Measurements from ENCODE around the gene SDK2. TPM values are rescaled to one million over a fixed set of nuclear protein-coding genes. Genes with fewer than 3 reads are reported as not detected.

The SDK2 gene
- total and polyA plus RNA-seq, 9 donors: 0.40 to 5.4 (median 0.96) TPM

DNA sequence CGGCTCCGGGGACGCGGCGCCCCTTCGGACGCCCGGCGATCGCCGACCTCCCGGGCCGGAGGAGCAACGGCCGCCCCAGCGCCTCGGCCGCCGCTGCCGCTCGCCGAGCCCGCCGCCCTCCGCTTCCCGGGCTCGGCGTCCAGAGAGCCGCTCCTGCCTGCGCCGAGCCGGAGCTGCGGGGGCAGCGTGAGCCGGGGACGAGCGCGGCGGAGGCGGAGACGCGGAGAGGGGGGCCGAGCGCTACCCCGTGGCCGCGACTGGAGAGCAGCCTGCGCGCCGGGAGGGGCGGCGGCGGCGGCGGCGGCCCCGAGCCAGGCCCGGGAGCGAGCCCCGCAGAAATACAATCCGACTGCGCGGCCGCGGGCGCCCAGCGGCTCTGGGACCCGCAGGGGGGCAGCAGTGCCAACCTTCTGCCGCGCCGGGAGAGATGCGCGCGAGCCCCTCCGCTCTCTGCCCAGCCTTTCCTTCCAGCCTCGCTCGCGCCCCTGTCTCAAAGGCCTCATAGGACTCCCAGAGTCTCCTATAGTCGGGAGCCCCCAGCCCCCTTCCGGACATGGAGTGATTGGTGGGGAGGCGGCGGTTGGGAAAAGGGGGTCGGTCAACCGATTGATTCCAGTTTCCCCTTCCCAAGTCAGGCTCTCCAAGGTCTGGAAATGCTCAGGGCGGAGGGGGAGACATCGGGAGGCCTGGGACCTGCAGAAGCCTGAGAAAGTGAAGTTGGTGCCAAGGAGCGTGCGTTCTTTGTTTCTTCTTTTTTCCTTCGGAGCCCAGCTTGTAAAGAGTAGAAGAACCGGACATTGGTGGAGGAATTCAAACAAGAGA is 1.0 kb upstream of the SDK2 start:
- Histone ChIP-seq H3K9me3 (no peaks in the 10 kb centered on the region), H3K4me1 (ENCODE audit: insufficient read depth) (no peaks in the 10 kb centered on the region), H3K4me3 (peak overlapping the region; percentile 27), H3K36me3 (no peaks in the 10 kb centered on the region), H3K27ac (no peak overlapping the region), H3K27me3 (no peaks in the 10 kb centered on the region)
- intact Hi-C loops (cut with DNase I): no loop called here
- peak in 3 of 5 donors; percentile 26 to 73 (median 65) for DNase-seq
- WGBS, 3 donors: 1 to 4% (median 3%) methylated on average over 24 to 90 of the region's 90 CpGs
- no peak for TF ChIP-seq POLR2A (IDR thresholded peaks at IDR 0.05)
- no peak for TF ChIP-seq EP300 (IDR thresholded peaks at IDR 0.05)
- TF ChIP-seq, protein P1, sequence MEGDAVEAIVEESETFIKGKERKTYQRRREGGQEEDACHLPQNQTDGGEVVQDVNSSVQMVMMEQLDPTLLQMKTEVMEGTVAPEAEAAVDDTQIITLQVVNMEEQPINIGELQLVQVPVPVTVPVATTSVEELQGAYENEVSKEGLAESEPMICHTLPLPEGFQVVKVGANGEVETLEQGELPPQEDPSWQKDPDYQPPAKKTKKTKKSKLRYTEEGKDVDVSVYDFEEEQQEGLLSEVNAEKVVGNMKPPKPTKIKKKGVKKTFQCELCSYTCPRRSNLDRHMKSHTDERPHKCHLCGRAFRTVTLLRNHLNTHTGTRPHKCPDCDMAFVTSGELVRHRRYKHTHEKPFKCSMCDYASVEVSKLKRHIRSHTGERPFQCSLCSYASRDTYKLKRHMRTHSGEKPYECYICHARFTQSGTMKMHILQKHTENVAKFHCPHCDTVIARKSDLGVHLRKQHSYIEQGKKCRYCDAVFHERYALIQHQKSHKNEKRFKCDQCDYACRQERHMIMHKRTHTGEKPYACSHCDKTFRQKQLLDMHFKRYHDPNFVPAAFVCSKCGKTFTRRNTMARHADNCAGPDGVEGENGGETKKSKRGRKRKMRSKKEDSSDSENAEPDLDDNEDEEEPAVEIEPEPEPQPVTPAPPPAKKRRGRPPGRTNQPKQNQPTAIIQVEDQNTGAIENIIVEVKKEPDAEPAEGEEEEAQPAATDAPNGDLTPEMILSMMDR (IDR thresholded peaks at IDR 0.05): no peak

DNA sequence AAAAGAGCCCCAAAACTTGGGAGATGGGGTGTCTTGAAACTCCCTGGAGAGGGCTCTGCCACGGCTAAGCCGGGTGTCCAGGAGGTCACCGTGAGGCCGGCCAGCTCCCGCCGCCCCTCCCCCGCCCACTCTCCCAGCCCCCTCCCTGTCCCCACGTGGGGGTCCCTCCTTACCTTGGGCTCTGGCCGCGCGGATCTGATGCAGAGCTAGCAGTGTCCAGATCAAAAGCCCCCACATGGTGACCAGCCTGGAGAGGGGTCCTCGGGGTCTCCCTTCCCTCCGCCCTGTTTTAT is 447 bp downstream of the SDK2 start:
- Histone ChIP-seq H3K27me3 (no peaks in the 10 kb centered on the region), H3K27ac (no peak overlapping the region), H3K4me1 (ENCODE audit: insufficient read depth) (no peaks in the 10 kb centered on the region), H3K9me3 (no peaks in the 10 kb centered on the region), H3K4me3 (peak overlapping the region; percentile 27), H3K36me3 (no peaks in the 10 kb centered on the region)
- TF ChIP-seq POLR2A (IDR thresholded peaks at IDR 0.05) (no peak), EP300 (IDR thresholded peaks at IDR 0.05) (no peak)
- TF ChIP-seq, protein P1 (IDR thresholded peaks at IDR 0.05): no peak
- intact Hi-C loops (cut with DNase I): no loop called here
- 0 to 1% (median 0%) methylated on average over 10 to 13 of the region's 13 CpGs for WGBS, 3 donors
- DNase-seq: no peak

DNA sequence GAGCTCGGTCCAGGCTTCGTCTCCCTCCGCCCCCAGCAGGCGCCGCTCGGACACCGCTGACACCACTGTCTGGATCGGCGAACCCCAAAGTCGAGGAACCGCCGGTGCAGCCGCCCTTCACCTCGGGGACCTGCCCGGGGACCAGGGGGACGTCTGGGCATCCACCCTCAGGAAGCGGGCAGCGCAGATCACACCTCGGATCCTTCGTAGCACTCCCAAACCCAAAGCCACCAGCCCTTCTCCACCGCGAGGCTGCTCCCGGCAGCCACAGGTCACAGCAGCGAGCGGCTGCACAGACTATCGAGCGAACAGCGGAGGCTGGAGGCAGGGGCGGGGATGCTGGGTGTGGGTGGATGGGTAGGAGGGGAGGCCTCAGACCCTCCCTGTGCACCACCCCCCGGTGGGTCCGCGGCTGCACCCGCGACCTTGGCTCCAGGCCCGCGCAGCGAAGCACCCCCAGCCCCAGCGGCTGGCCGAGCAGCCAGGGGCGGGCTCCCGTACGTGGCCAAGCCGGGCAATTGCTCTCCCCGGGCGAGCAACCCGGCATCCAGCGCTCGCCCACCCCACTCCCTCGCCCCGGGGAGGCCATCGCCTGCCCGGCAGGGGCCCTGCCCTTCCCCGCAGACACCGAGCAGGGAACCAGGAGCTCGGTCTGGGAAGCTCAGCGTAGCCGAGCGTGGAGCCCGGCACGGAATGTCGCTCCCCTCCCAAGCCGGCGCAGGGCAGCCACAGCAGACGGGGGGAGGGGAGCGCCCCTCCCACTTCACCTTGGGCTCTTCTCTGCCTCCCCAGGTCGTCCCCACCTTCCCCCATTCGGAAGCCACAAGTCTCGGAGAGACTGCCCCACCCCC is 1.0 kb downstream of the SDK2 start:
- Histone ChIP-seq H3K9me3 (no peaks in the 10 kb centered on the region), H3K27me3 (no peaks in the 10 kb centered on the region), H3K4me3 (peak overlapping the region; percentile 27), H3K36me3 (no peaks in the 10 kb centered on the region), H3K27ac (no peak overlapping the region), H3K4me1 (ENCODE audit: insufficient read depth) (no peaks in the 10 kb centered on the region)
- intact Hi-C loops (cut with DNase I): no loop called here
- 0 to 2% (median 1%) methylated on average over 54 to 68 of the region's 68 CpGs for WGBS, 3 donors
- DNase-seq: peak in 1 of 5 donors; percentile 32
- TF ChIP-seq, protein P1 (IDR thresholded peaks at IDR 0.05): no peak
- TF ChIP-seq POLR2A (IDR thresholded peaks at IDR 0.05) (no peak), EP300 (IDR thresholded peaks at IDR 0.05) (no peak)

DNA sequence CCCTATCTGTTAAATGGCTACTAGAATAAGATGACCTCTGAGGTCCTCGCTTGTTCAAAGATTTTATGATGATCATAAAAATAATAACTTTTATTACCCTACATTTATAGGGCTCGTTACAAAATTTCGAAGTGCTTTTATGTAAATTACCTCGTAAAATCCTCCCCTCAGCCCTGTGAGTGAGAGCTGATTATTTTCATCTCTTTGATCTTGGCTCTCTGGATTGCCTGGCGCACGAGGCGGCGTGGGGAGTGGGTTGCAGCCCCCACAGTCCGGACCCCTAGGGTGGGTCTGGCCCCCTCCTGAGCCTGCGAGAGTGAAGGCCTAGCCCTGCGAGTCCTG is 1.6 kb downstream of the SDK2 start:
- DNase-seq: no peak
- H3K27me3 ChIP-seq: no peaks in the 10 kb centered on the region
- H3K36me3 ChIP-seq: no peaks in the 10 kb centered on the region
- no peak overlapping the region for H3K27ac ChIP-seq
- no peak overlapping the region for H3K4me3 ChIP-seq
- H3K9me3 ChIP-seq: no peaks in the 10 kb centered on the region
- no peaks in the 10 kb centered on the region for H3K4me1 ChIP-seq (ENCODE audit: insufficient read depth)
- TF ChIP-seq POLR2A (IDR thresholded peaks at IDR 0.05) (no peak), EP300 (IDR thresholded peaks at IDR 0.05) (no peak)
- TF ChIP-seq, protein P1 (IDR thresholded peaks at IDR 0.05): no peak
- intact Hi-C loops (cut with DNase I): no loop called here
- 29 to 36% (median 35%) methylated on average over 11 of the region's 11 CpGs for WGBS, 3 donors

Data from ovary (tissue), 9 donors.